IPS DF 6.9 (cell line): ENCODE results near the gene UBAP1L.

Experiments
- DNase-seq: peaks from one replicate; pipeline ENCODE4 v3.0.0-alpha.2; 2013; ENCODE audit warnings: low read depth, low spot score
- H3K27ac ChIP-seq: one replicate; pipeline ENCODE4 v1.5.1; 2013; ENCODE audit warnings: low read length, control low read depth
- H3K27me3 ChIP-seq: 2 replicates; pipeline ENCODE4 v1.6.1; 2013; ENCODE audit warnings: mild to moderate bottlenecking, low read length; ENCODE audit not compliant: control insufficient read depth, insufficient read depth
- H3K36me3 ChIP-seq: 2 replicates; pipeline ENCODE4 v1.6.1; 2013; ENCODE audit warnings: low read length; ENCODE audit not compliant: control insufficient read depth, insufficient read depth
- H3K4me1 ChIP-seq: 2 replicates; pipeline ENCODE4 v1.6.1; 2013; ENCODE audit warnings: low read length; ENCODE audit not compliant: control insufficient read depth, insufficient read depth
- H3K4me3 ChIP-seq: 2 replicates; pipeline ENCODE4 v1.5.1; 2013; ENCODE audit warnings: mild to moderate bottlenecking, low read length
- H3K9me3 ChIP-seq: 2 replicates; pipeline ENCODE4 v1.6.1; 2013; ENCODE audit warnings: low read length, inconsistent platforms; ENCODE audit not compliant: control insufficient read depth, insufficient read depth
- WGBS: extraction: QIAGEN DNeasy Blood & Tissue Kit; methylation state at CpG from one replicate; pipeline ENCODE4 v1.1.7; 2013; ENCODE audit warnings: mixed read lengths, missing lambda C conversion rate; ENCODE audit not compliant: insufficient read length, insufficient coverage; 5-methylcytosine and 5-hydroxymethylcytosine counted together

Gene UBAP1L

GRCh38 chr15:65092911-65093792, 21.8 kb downstream of the UBAP1L start:
- Histone ChIP-seq H3K27ac (no peak overlapping the region), H3K27me3 (no peaks in the 10 kb centered on the region), H3K9me3 (no peaks in the 10 kb centered on the region), H3K4me1 (no peaks in the 10 kb centered on the region), H3K36me3 (no peaks in the 10 kb centered on the region), H3K4me3 (no peak overlapping the region)
- no CpG with 5 or more reads among the region's 17 CpGs for WGBS
- no peak for DNase-seq

DNA sequence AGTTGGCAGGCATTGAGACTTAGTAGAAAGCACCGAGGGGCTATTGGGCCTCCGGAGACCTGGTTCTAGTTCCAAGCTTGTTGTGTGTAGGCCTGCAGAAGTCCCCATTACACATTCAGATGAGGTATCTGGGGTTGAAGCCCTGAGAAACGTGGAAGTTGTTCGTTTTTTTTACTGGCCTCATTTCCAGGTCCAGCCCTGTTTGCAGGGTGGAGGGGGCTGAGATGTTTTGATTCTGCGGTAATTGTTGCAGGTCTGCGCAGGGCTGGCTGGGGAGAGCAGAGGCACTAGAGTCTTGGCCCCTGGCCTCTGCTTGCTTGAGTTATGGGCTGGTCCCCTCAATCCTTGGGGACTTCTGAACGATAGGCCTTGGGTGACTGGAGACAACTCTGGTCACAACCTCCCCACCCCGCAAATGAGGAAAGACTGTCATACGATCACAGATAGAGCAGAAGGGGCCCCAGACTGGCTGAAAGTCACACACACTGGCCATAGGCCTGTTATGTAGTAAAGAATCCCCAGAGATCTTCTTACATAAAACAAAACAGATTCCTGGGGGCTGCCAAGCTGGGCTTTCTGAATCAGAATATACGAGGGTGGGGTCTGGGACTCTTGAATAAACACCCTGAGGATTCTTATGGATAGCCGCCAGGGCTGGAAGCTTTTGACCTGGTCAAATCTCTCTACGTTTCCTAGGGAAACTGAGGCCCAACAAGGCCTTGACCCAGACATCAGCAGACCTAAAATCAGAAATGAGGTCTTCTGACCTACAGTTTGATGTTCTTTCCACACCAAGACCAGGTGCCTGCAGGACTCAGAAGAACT, 22.8 kb downstream of the UBAP1L start:
- Histone ChIP-seq H3K27ac (no peak overlapping the region), H3K4me3 (no peak overlapping the region), H3K27me3 (no peaks in the 10 kb centered on the region), H3K9me3 (no peaks in the 10 kb centered on the region), H3K4me1 (no peaks in the 10 kb centered on the region), H3K36me3 (no peaks in the 10 kb centered on the region)
- DNase-seq, result no peak
- WGBS, result no CpG with 5 or more reads among the region's 12 CpGs

- Histone ChIP-seq H3K27ac (no peak overlapping the region), H3K4me1 (peaks cover 4% of the 10 kb centered on the region; the same call in 1 of the 2 replicates), H3K36me3 (no peaks in the 10 kb centered on the region), H3K27me3 (no peaks in the 10 kb centered on the region), H3K9me3 (no peaks in the 10 kb centered on the region), H3K4me3 (no peak overlapping the region)
- no peak for DNase-seq
- no CpG with 5 or more reads among the region's 5 CpGs for WGBS
Observed at GRCh38 chr15:65089206-65089824, 25.7 kb downstream of the UBAP1L start.

GRCh38 chr15:65088643-65089021, 26.4 kb downstream of the UBAP1L start:
- H3K27ac ChIP-seq, result no peak overlapping the region

DNA sequence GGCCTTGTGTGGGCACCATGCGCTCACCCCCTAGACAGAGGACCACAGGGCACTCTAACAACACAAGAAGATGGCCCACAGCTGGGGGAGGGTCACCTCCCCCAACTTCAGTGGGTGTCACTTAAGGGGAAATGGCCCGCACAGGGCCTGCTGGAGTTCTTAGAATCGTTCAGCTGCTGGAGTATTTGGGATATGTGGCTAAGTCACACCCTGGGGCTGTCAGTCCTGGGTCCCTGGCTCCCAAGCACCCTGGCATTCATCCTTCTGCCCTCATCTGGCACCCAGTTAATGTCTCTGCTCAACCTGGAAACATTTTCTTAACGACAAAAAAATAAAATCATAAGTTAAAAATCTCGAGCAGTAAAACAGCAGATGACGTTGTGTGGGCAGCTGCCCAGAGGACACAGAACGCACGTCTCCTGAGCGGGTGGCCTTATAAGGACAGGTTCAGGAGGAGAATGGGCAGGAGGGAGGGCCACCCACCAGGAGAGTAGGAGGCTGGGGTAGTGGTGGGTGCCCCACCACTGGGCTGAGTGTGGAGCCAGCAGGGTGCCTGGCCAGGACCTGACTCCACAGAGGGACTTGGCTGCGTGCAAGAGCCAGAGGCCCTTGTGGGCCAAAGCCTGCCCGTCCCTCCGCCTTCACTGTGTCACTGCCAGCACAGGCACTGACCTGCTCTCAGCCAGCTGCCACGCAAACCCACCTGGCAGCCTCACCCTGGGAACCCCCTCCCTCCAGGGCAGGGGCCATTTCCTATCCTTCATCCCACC, 26.9 kb downstream of the UBAP1L start:
- Histone ChIP-seq H3K27me3 (no peaks in the 10 kb centered on the region), H3K4me1 (peaks cover 9% of the 10 kb centered on the region), H3K36me3 (no peaks in the 10 kb centered on the region), H3K4me3 (no peak overlapping the region), H3K27ac (no peak overlapping the region), H3K9me3 (no peaks in the 10 kb centered on the region)
- no peak for DNase-seq
- WGBS, result no CpG with 5 or more reads among the region's 13 CpGs

More at GRCh38 chr15:65088643-65089021, 26.4 kb downstream of the UBAP1L start:
- Histone ChIP-seq H3K27me3 (no peaks in the 10 kb centered on the region), H3K4me1 (peaks cover 5% of the 10 kb centered on the region), H3K36me3 (no peaks in the 10 kb centered on the region), H3K9me3 (no peaks in the 10 kb centered on the region), H3K4me3 (no peak overlapping the region)
- no peak for DNase-seq
- WGBS, result no CpG with 5 or more reads among the region's 6 CpGs

GRCh38 chr15:65087411-65087810, 27.6 kb downstream of the UBAP1L start:
- DNase-seq, result no peak
- no CpG with 5 or more reads among the region's 3 CpGs for WGBS
- Histone ChIP-seq H3K27ac (no peak overlapping the region), H3K4me3 (no peak overlapping the region), H3K36me3 (no peaks in the 10 kb centered on the region), H3K9me3 (no peaks in the 10 kb centered on the region), H3K27me3 (no peaks in the 10 kb centered on the region), H3K4me1 (peaks cover 11% of the 10 kb centered on the region)

DNA sequence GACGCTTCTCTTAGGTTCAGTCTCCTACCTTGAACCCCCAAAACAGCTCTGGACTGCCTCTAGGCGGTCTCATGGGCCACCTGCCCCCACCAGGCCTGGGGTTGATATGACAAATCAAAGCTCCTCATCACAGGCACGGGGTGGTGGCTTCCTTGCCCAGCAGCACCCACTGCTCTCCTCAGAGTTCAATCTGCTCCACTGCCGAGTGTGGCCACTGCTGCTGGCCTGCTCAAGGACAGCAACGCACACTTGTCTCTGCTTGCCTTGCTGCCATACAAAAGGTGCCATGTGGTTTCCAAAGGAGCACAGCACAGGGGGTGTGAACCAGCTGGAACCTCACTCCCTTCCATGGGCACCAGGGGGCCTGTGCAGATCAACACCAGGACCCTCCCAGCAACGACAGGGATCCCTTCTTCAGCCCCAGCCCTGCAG, 28.3 kb downstream of the UBAP1L start:
- no peak overlapping the region for H3K4me3 ChIP-seq
- no peaks in the 10 kb centered on the region for H3K27me3 ChIP-seq
- no peak overlapping the region for H3K27ac ChIP-seq
- no CpG with 5 or more reads among the region's 6 CpGs for WGBS
- DNase-seq, result no peak
- H3K4me1 ChIP-seq, result peaks cover 11% of the 10 kb centered on the region
- no peaks in the 10 kb centered on the region for H3K9me3 ChIP-seq
- H3K36me3 ChIP-seq, result no peaks in the 10 kb centered on the region

DNA sequence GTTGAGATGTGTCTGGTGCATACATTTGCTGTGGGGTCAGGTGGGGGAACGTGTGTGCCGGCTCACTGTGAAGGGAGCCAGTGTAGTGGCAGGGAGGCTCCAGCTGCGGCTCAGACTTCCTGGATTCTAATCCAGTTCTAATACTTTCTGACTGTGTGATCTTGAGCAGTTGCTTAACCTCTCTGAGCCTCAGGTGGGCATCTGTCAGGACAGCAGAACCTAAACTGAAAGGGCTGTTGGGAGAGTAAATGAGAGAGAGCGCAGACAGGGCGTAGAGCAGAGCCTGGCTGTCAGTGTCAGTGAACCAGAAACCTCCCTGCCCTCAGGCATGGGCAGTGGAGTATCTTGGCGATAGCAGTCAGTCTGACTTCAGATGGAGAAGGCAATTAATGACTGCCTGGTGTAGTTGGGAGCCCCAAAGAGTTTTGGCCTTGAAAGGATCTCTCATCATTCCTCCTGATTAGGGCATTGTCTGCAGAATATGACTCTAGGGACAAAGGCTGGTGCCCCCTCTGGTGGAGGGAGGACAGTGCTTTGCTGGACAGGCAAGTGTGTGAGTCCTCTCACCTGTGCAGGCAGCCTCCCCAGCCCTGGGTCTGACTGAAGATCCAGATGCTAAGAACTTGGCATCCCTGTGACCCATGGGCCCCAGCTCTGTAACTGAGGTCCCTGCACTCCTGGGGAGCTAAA, 28.9 kb downstream of the UBAP1L start:
- WGBS, result no CpG with 5 or more reads among the region's 6 CpGs
- DNase-seq, result no peak
- Histone ChIP-seq H3K4me1 (peaks cover 11% of the 10 kb centered on the region), H3K27me3 (no peaks in the 10 kb centered on the region), H3K36me3 (no peaks in the 10 kb centered on the region), H3K4me3 (no peak overlapping the region), H3K9me3 (no peaks in the 10 kb centered on the region), H3K27ac (no peak overlapping the region)

DNA sequence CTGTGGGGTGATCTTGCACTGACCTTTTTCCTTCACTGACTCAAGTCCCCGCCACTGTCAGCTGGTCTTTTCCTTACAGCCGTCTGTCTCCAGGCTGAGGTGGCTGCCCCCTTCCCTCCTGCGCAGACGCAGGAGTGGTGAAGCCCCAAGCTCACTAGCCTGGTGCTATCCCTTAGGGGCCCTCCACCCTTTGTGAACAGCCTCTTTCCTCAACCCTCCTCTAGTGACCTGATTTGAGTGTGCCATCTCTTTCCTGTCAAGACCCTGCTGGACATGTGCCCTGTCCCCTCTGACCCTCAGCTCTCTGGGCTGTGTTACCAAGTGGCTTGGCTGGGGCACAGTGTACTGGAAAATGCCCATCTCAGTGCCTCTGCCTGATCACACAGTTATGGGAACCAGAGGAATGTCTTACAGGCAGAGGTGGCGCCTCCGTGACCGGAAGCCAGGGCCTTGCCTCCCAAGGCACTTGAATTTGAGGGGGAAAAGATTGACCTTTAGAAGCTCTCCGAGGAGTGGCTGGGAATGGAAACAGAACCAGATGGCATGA, 29.7 kb downstream of the UBAP1L start:
- Histone ChIP-seq H3K27ac (no peak overlapping the region), H3K4me3 (no peak overlapping the region), H3K36me3 (no peaks in the 10 kb centered on the region), H3K4me1 (peaks cover 11% of the 10 kb centered on the region), H3K27me3 (no peaks in the 10 kb centered on the region), H3K9me3 (no peaks in the 10 kb centered on the region)
- WGBS, result no CpG with 5 or more reads among the region's 8 CpGs
- no peak for DNase-seq
